GM12878 (cell line): ENCODE results near the gene DPP6.

Experiments
- CHD1 ChIP-seq: IDR thresholded peaks from 2 replicates; pipeline ENCODE4 v1.6.1; 2012; ENCODE audit warnings: low read depth, low read length, improper control_type of control experiment
- EZH2 ChIP-seq: IDR thresholded peaks from 2 replicates; pipeline ENCODE4 v1.6.1; 2012; ENCODE audit warnings: low read depth, mild to moderate bottlenecking, control low read depth, inconsistent platforms, low read length, borderline replicate concordance; ENCODE audit not compliant: control insufficient read depth
- NR2C1 ChIP-seq: fragments of 450-650 bp; IDR thresholded peaks from 2 replicates; pipeline ENCODE4 v1.6.1; 2017; ENCODE audit warnings: antibody characterized with exemption, mild to moderate bottlenecking, moderate library complexity
- POLR2A ChIP-seq: IDR thresholded peaks from 2 replicates; pipeline ENCODE4 v1.6.1; 2011; ENCODE audit warnings: low read depth, mild to moderate bottlenecking, low read length
- REST ChIP-seq: IDR thresholded peaks from 2 replicates; pipeline ENCODE4 v1.6.1; 2012; ENCODE audit warnings: mild to moderate bottlenecking, low read depth, low read length
- SP1 ChIP-seq: IDR thresholded peaks from one replicate; pipeline ENCODE4 v1.6.1; 2011; ENCODE audit warnings: low read depth, low read length
- TCF12 ChIP-seq: IDR thresholded peaks from 2 replicates; pipeline ENCODE4 v1.6.1; 2011; ENCODE audit warnings: low read depth, mild to moderate bottlenecking, low read length
- USF2 ChIP-seq: IDR thresholded peaks from 2 replicates; pipeline ENCODE4 v1.6.1; 2011; ENCODE audit warnings: low read depth, low read length, improper control_type of control experiment, borderline replicate concordance
- TF ChIP-seq, protein P1 (sequence below), 3 experiments: IDR thresholded peaks in 2 of 3; conservative IDR thresholded peaks in 1 of 3; 2 replicates each; pipeline ENCODE4 v1.5.1; 2011; ENCODE audit warnings: low read depth in 3 of 3, low read length in 3 of 3, mild to moderate bottlenecking in 3 of 3, control low read depth in 2 of 3, moderate library complexity in 2 of 3, inconsistent platforms in 1 of 3, mixed read lengths in 1 of 3; ENCODE audit not compliant: control insufficient read depth in 2 of 3, insufficient read depth in 1 of 3; ENCODE audit errors: extremely low read depth in 1 of 3

GRCh38 chr7:154744861-154745258 is 692.7 kb downstream of the DPP6 start:
- TF ChIP-seq POLR2A (no peak), TCF12 (no peak), NR2C1 (no peak), SP1 (no peak), EZH2 (no peak), CHD1 (no peak), REST (no peak), USF2 (no peak)
- TF ChIP-seq, protein P1, sequence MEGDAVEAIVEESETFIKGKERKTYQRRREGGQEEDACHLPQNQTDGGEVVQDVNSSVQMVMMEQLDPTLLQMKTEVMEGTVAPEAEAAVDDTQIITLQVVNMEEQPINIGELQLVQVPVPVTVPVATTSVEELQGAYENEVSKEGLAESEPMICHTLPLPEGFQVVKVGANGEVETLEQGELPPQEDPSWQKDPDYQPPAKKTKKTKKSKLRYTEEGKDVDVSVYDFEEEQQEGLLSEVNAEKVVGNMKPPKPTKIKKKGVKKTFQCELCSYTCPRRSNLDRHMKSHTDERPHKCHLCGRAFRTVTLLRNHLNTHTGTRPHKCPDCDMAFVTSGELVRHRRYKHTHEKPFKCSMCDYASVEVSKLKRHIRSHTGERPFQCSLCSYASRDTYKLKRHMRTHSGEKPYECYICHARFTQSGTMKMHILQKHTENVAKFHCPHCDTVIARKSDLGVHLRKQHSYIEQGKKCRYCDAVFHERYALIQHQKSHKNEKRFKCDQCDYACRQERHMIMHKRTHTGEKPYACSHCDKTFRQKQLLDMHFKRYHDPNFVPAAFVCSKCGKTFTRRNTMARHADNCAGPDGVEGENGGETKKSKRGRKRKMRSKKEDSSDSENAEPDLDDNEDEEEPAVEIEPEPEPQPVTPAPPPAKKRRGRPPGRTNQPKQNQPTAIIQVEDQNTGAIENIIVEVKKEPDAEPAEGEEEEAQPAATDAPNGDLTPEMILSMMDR (IDR thresholded peaks at IDR 0.05 in 2 of 3, conservative IDR thresholded peaks at IDR 0.05 in 1 of 3; ENCODE audit: control insufficient read depth in 2 of 3, extremely low read depth in 1 of 3, insufficient read depth in 1 of 3, low read depth in 3 of 3, low read length in 3 of 3) = no peak
